GM21423 (cell line): ENCODE data around the gene PTGDS.

Experiments used
- ATAC-seq: cut with Tn5 transposase; IDR thresholded peaks from one replicate; pipeline ENCODE4 v1.9.1; 2021; ENCODE audit warnings: mild to moderate bottlenecking, moderate library complexity; ENCODE audit not compliant: unreplicated experiment

PTGDS gene

DNA sequence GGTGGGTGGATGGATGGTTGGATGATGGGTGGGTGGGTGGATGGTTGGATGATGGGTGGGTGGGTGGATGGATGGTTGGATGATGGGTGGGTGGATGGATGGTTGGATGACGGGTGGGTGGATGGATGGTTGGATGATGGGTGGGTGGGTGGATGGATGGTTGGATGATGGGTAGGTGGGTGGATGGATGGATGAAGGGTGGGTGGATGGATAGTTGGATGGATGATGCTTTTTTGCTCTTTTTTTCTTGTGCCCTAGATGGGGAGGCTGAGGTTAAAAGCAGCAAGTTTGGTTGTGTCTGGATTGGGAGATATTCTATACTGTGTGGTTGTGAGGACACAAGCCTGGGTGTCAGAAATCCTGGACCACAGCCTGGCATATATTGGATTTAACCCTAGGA, 19.8 kb upstream of the PTGDS start:
- no peak for ATAC-seq

DNA sequence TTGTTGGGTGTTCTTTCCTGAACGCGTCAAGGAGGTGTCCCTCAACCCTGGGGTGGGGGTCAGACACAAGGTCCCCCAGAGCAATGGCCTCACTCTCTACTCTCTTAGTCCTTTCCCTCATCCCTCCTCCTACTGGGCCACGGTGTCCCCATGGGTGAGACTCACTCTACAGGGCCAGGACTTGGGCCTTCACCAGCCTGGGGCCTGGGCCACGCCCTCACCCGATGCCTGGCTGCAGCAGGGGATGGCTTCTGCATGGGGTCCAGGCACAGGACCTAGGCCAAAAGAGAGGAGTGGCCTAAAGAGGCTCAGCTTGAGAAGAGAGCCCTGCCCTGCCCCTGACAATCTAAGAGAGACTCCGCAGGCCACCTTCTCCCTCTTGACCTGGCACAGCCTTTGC, 19.4 kb upstream of the PTGDS start:
- ATAC-seq: no peak

DNA sequence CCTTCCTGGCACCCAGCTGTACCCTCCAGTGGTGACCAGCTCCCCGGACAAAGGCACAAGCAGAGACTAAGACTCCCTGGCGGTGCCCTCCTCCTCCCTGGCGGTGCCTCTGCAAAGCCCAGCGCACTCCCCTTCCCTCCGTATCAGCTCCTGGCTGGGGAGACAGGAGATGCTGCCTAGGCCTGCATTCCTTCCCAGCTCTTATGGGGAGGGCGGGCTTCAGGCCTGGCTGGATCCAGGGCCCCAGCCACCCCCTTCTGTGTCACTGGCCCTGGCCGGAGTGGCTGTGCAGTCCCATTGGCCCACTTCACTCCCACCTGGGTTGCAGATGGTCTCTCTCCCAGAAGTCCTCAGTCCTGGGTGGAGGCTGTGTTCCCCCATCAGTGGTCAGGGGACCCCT, 18.8 kb upstream of the PTGDS start:
- no peak for ATAC-seq

DNA sequence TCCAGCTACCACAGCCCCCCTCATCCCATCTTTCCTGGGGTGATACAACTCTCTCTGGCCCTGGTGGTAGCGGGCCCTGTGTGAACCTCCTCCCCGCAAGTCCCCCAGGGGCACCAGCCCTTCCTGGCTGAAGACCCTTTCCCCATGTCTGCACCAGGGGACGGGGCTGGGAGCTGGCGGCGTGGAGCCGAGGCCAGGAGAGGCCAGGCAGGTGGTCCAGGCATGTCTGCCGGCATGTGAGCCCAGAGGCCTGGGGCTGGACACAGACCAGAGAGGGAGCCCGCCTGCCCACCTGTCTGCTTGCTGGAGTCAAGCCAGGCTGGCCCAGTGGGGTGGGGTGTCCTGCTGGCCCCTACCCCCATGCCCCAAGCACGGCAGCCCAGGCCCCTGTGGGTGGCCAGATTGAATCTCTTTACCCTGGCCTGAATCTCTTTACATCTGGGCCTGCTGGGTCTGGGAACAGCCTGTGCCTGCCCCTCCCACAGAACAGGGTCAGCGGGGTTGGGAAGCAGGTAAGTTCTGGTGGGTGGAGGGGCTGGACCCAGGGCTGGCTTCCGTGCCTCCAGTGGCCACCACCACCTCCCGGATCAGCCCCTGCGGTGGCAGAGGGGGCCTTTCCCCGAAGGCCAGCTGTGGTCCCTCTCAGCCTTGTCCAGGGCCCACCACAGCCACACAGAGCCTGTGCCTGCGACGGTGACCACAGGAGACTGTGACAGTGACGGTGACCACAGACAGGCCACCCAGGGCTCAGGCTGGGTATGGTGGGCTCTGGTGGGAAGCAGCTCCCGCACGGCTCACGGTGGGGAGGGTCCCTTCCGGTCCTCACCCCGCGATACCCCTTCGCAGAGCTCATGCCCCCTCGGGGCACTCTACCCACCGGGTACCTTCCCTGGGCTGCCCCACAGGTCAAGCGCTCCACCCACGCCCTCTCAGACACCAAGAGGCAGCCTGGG, 18.1 kb upstream of the PTGDS start:
- no peak for ATAC-seq

DNA sequence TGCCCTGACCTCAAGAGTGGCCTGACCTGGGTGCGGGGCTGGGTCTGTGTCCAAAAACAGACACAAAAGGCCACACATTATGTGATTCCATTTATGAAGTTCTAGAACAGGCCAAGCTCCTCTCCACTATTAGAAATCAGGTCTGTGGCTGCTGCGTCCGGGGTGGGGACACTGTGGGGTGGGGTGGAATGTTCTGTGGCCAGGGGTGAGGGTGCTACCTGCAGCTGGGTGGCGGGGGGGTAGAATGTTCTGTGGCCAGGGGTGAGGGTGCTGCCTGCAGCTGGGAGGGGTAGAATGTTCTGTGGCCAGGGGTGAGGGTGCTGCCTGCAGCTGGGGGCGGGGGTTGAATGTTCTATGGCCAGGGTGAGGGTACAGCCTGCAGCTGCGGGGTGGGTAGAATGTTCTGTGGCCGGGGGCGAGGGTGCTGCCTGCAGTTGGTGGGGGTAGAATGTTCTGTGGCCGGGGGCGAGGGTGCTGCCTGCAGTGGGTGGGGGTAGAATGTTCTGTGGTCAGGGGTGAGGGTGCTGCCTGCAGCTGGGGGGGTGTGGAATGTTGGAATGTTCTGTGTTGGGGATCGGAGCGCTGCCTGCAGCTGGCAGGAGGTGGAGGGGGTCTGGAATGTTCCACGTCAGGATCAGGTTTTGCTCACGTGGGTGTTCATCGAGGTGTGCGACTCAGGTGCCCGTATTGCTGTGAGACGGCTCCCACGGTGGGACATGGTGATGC, 16.9 kb upstream of the PTGDS start:
- no peak for ATAC-seq

DNA sequence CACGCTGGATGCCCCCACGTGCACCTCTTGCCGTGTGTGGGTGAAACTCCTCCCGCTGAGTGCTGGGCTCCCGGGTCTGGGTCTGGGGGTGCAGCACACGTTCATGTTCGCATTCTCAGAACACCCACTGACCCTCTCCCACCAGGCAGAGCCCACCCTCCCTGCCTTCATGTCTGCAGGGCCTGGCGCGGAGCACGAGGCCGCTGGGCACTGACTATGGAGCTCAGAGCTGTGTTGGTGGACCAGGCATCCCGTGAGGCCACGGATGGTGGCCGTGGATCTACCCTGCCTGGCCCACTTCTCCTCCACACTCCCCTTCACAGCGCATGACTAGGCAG, 16.4 kb upstream of the PTGDS start:
- ATAC-seq: no peak

DNA sequence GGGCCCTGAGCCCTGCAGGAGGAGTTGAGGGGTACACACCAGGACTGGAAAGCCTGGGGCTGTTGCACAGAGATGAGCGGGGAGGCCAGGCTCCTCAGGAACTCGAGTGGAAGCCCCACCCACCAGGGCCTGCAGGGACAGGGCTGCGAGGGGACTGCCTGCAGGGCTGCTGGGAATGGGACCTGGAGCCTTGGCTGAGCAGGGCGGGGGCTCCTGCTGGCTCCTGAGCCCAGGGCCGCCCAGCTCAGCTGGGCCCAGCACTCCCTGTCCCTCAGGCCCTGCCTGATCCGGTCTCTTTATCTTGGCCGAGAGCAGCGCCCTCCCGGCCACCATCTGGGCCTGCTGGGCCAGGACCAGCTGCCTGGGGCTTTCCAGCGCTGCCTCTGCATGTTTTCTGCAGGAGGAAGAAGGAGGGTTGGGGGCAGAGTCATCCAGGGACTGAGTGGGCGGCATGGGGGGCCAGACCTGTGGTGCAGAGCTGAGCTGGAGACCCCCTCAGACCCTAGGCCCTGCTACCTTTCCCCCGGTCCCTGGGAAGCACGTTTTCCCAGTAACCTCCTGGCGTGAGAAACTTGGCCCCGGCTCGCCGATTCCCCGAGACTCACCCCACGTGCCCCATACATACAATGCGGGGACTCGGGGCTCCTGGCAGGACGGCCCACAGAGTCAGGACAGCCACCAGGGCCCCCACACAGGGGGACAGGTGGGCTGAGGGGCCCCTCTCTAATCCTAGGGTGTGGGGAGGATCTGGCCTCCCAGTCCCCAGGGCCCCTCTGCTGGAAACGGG, 15.8 kb upstream of the PTGDS start:
- no peak for ATAC-seq

DNA sequence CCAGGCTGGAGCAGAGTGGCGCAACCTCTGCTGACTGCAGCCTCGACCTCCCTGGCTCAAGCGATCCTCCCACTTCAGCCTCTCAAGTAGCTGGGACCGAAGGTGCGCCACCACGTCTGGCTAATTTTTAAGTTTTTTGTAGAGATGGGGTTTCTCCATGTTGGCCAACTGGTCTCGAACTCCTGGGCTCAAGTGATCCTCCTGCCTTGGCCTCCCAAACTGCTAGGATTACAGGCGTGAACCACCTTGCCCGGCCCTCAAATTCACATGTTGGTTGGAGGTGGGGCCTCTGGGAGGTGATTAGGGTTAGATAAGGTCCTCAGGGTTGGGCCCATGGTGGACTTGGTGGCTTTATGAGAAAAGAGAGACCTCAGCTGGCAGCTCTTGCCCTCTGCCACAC, 15.1 kb upstream of the PTGDS start:
- ATAC-seq: no peak

DNA sequence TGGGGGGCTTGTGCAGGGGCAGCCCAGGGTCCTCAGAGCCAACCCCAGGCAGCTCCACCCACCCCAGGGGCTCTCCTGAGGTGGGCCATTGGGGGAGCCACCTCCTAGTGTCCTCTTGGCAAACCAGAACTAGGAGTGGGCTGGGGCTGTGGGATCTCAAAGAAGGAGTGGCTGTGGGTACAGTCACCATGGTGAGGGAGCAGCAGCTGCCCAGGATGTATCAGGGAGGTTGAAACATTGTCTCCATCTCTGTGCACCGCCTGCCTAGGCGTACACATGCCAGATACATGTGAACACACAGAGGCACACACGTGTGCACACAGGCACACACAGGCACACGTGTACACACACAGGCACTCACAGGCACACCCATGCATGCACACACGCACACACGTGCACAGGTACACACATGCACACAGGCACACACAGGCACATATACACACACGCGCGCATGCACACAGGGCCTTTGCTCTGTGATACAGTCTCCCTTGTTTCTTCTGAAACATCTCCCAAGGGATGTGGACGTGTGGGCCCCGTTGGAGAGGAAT, 14.5 kb upstream of the PTGDS start:
- no peak for ATAC-seq

DNA sequence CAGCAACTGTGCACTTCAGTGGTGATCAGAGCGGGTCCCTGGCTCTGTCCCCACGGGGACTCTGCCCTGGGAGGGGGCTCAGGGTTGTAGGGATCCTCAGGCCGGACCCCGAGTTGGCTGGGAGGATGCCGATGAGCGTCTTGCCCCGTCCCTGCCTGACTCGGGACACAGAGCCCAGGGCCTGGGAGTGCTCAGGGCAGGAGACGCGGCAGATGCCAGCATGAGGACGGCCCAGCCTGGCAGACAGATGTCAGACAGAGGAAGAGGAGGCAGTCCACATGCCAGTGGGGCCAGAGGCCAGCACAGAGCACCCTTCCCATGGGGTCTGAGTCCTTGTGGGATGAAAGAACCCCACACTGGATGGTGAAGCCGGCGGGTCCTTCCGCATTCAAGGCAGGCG, 14.0 kb upstream of the PTGDS start:
- ATAC-seq: no peak

DNA sequence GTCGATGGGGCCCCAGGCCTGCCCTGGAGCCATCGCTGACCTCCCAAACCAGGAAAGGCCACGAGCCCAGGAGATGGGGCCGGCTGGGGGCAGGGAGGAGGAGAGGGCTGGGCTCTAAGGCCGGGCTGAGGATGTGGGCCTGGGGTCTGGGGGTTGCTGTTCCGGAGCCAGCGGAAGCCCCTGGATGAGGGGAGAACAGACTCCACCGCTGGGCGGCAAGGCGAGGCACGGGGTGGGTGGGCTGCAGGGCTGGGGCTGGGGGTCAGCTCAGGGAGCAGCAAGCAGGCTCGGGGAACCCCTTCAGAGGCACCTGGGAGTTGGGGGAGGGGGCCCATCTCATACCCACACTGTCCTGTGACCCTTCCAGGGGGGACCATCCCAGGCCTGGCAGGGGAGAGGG, 13.6 kb upstream of the PTGDS start:
- ATAC-seq: no peak

DNA sequence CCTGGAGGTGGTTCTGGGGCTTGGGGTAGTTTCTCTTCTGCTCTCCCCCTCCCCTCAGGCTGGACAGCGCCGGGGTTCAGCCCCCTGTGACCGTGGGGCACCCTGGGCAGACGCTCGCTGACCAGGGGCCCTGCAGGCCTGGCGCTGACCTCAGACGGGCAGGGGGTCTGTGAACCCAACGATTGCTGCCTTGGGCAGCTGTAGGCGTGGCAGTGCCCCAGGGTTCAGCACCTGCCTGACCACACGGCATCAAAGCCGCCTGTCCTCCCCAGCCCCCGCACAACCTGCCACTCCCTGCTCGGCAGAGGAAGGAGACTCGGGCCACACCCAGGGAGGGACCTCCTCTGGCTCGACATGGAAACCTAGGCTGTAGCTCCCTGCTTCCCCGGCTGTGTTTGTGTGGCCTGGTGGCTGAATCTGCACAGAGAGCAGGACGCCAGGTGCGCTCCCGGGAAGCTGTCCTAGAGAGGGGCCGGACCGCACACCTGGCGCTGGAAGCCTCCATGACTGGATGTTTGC, 13.1 kb upstream of the PTGDS start:
- ATAC-seq: no peak

DNA sequence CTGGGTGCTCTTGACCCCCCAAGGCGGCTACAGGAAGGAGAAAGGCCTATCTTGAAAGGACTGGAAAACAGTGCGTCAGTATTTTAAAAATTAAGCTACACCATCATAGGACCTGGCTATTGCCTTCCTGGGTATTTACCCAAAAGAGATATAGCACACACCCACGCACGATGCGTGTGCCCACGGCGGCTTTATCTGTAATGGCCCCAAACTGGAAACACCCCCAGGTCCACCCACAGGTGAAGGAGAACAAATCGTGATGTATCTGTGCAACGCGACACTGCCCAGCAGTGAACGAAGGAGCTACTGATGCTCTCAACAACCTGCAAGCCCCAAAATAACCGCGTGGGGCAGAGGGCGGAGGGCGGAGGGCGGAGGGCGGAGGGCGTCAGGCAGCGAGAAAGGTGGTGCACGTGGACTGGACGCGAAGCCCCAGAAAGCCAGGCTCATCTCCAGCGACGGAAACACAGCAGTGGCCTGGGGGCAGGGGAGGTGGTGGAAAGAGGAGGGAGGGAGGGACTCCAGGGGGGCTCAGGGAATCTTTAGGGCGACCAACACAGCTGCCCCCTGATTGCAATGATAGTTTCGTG, 12.4 kb upstream of the PTGDS start:
- no peak for ATAC-seq

DNA sequence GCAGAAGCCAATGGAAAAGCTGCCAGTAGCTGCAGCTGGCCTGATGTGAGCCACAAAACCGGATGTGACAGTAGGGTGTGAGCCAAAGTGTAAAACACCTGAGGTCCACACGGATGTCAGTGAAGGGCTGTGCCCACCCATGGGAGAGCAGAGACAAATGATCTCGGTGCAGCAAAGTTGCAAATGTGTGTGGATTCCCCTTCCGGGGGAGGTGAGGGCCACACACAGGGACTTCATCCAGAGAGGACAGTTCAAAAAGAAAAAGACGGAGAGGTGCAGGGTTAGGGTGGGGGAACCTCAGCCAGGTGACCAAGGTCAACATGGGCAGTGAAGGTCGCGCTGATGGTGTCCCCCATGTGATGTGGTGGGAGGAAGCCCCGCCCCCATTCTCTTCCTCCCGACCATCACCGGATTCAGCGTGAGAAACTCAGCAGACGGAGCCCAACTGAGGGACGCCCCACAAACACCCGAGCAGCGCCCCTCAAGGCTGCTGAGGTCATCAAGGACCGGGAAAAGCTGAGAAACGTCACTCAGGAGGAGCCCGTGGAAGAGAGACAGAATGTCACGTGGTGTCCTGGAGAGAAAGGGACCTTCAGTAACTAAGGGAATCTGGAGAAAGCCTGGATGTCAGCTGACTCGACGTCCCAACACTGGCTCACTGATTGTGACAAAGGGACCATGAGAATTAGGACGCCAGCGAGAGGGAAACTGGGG, 11.4 kb upstream of the PTGDS start:
- no peak for ATAC-seq

DNA sequence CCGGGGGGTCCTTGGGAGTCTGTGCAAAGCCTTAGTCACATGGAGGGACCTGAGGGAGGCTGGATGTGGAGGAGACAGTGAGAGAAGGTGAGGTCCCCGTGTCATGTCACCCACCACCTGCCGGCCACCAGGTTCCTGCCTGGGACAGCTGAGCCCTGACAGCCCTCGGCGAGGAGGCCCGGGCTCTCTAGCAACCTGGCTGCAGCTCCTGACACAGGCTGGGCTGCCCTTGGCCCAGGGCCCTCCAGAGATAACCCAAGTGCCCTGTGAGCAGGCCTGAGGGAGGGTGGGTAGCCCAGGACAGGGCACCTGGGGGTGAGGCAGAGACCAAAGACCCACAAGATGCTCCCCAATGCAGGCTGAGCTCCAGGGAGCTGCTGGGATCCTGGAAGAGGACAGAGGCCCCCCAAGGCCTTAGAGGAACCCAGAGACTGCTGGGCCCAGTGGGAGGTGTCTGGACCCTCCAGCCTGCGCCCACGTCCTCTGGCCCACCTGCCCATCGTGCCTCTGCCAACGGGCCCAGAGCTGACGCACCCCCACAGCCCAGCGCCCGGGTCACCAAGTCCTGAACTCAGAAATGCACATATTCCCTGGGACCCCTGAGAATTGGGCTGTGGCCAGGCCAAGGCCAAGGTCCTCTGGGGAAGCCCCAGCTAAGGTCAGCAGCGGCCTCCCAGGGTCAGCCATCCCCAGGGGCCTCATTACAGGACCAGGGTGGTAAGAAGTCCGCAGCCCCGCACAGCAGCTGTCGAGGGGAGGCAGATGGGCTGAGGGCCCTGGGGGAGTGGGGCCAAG, 8.8 kb upstream of the PTGDS start:
- ATAC-seq: no peak

DNA sequence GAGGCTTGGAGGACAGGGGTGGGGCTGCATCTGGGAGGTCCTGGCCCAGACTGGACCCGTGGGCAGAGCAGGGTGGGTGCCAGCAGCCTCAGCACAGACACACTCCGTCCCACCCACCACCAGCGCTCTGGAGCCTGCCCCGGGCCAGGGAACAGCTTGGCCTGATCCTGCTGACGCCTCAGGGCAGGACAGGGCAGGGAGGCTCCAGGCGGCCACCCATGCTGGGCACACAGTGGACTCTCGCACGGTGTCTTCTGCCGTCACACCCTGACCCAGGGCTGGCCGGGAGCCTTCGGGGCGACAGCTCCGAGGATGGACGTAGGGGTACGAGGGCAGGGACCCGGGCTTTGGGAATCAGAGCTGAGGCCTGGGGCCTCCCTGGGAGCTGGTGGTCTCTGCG, 8.2 kb upstream of the PTGDS start:
- ATAC-seq: no peak

DNA sequence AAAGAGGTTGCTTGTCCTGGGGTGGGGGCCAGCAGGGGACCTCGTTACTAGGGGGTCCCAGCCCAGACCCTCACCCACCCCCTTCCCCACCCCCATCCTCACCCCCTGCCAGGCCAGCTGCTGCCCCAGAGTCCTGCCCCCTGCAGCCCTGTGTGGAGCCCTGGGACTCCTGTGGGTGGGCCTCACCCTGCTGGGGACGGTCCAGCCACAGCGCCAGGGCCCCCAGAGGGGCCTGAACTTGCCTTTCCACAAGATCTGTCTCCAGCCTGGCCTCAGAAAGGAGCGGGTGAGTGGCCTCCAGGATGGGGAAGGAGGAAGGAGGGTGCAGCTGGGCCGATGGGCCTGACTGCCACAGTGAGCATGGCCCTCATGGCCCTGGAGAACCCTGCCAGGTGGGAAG, 7.5 kb upstream of the PTGDS start:
- ATAC-seq: no peak

DNA sequence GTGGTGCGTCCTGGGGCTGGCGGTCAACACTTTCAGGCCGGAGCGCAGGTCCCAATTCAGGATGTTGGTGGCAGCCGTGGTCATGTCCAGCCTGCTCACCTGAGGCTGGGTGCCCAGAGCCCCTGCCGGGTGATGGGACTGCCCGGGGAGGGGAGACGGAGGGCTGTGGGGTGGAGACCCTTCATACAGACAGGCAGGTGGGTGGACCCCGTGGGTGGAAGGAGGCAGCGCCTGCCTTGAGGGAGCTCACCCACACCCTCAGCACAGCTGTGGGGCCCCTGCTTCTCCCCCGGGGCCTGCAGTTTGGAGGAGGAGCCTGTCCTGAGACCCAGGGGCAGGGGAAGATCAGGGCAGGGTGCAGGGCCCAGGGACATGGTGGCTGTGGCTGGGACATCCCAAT, 6.9 kb upstream of the PTGDS start:
- ATAC-seq: no peak

DNA sequence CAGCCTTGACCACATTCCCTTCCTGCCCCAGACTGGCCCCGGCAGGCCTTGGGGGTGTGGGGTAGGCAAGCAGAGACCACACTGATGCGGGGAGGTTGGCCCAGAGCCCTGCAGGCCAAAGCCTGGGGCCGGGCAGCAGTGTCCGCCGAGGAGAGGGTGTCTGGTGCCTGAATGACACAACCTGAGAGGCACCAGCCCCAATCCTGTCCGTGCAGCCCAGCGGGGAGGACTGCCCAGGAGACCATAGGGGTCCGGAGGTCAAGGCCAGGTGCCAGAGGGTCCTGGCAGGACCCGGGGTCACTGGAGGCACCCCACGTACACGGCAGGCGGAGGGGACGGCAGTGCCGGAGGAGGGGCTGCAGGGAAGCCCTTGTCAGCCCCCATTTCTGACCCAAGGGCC, 5.6 kb upstream of the PTGDS start:
- no peak for ATAC-seq
